Mesenteric fat pad (tissue), 1 donor: ENCODE results near the gene PDIA4. TPM values are rescaled to one million over a fixed set of nuclear protein-coding genes. Genes with fewer than 3 reads are reported as not detected.
"Not testable (repeated sequence)": the region's sequence is repeated elsewhere in the genome, so short reads cannot be mapped to it uniquely, and the experiment has no call there.

Experiments used
- DNase-seq: peaks from one replicate; pipeline ENCODE4 v3.0.0-alpha.2; 2020; ENCODE audit warnings: low spot score
- total RNA-seq: library from RNA; stranded (reverse); fragmentation: NEBNext Ultra II Directional; extraction: Animal tissue kit (Norgen Biotek cat#: 25700); gene quantifications from one replicate; pipeline ENCODE4 v1.2.1, GENCODE V29; 2021
- donor health status: DM: yes; HTN: yes; CAD: no.

The PDIA4 gene
- total RNA-seq, 1 donor from 2014 or later, result 101 TPM

GRCh38 chr7:149036676-149037075 is 8.4 kb upstream of the PDIA4 start:
- no peak for DNase-seq

GRCh38 chr7:149031353-149031910 is 3.1 kb upstream of the PDIA4 start:
- DNase-seq, result no peak

- not testable (repeated sequence) for DNase-seq
Observed at GRCh38 chr7:149030439-149030838, 2.1 kb upstream of the PDIA4 start.

- no peak for DNase-seq
Observed at GRCh38 chr7:149027611-149028345, 527 bp downstream of the PDIA4 start.

GRCh38 chr7:149027055-149027454 is 1.2 kb downstream of the PDIA4 start:
- DNase-seq, result no peak

- DNase-seq, result no peak
Observed at GRCh38 chr7:149023662-149024061, 4.6 kb downstream of the PDIA4 start.

GRCh38 chr7:149022756-149023360 is 5.4 kb downstream of the PDIA4 start:
- DNase-seq, result no peak

GRCh38 chr7:149021725-149022062 is 6.6 kb downstream of the PDIA4 start:
- DNase-seq, result no peak

- no peak for DNase-seq
Observed at GRCh38 chr7:149020483-149020882, 7.8 kb downstream of the PDIA4 start.

GRCh38 chr7:149016876-149017275 is 11.4 kb downstream of the PDIA4 start:
- no peak for DNase-seq

- DNase-seq, result no peak
Observed at GRCh38 chr7:149014309-149014708, 14.0 kb downstream of the PDIA4 start.

- DNase-seq, result no peak
Observed at GRCh38 chr7:149013876-149014275, 14.4 kb downstream of the PDIA4 start.

GRCh38 chr7:149012730-149013129 is 15.6 kb downstream of the PDIA4 start:
- DNase-seq, result not testable (repeated sequence)

- no peak for DNase-seq
Observed at GRCh38 chr7:149011491-149011890, 16.8 kb downstream of the PDIA4 start.

- DNase-seq, result no peak
Observed at GRCh38 chr7:149010451-149010850, 17.9 kb downstream of the PDIA4 start.

GRCh38 chr7:149009527-149009926 is 18.8 kb downstream of the PDIA4 start:
- DNase-seq, result no peak

- no peak for DNase-seq
Observed at GRCh38 chr7:149007611-149008010, 20.7 kb downstream of the PDIA4 start.

GRCh38 chr7:149007146-149007545 is 21.2 kb downstream of the PDIA4 start:
- no peak for DNase-seq

GRCh38 chr7:149006345-149006725 is 22.0 kb downstream of the PDIA4 start:
- no peak for DNase-seq

- DNase-seq, result no peak
Observed at GRCh38 chr7:149005427-149006344, 22.6 kb downstream of the PDIA4 start.
